Endothelial cell of umbilical vein (primary cell): ENCODE results near the gene MAP3K7CL. TPM values are rescaled to one million over a fixed set of nuclear protein-coding genes. Genes with fewer than 3 reads are reported as not detected.

Experiments
- BruUV-seq: library from RNA; stranded (reverse); fragments of 400-500 nt; replicated peaks from 2 replicates; lab custom pipeline; 2021; lab: Mats Ljungman, UMichigan
- CTCF ChIA-PET: fragments of 300-600, 350-600 bp; sonication (Branson Sonifier 250); formaldehyde crosslinking; loops from one replicate; lab custom pipeline; 2021; ENCODE audit warnings: antibody characterized with exemption, inconsistent platforms; lab: Charles Lee
- POLR2A ChIA-PET: fragments of 300-600, 350-600 bp; sonication (Branson Sonifier 250); formaldehyde crosslinking; loops from one replicate; lab custom pipeline; 2021; ENCODE audit warnings: antibody characterized with exemption, inconsistent platforms; lab: Charles Lee
- DNase-seq: peaks from one replicate; pipeline ENCODE4 v3.0.0-alpha.2; 2011; ENCODE audit warnings: low read depth, low spot score
- FAIRE-seq: peaks from 2 replicates; lab custom pipeline; 2011; peaks lifted over from hg19 to GRCh38; lab: Jason Lieb, UNC
- H2AFZ ChIP-seq: 2 replicates; pipeline ENCODE4 v1.6.0; 2012; ENCODE audit warnings: low read depth, low read length, control low read depth, inconsistent platforms
- H3K27ac ChIP-seq: 2 replicates; pipeline ENCODE4 v1.5.1; 2011; ENCODE audit warnings: low read depth, mild to moderate bottlenecking, control low read depth, low read length, moderate library complexity; ENCODE audit not compliant: insufficient read depth
- H3K27me3 ChIP-seq, 2 experiments: 2 replicates each; pipeline versions ENCODE4 v1.6.0 to v1.6.1; 2011; ENCODE audit warnings: low read length in 2 of 2, mixed read lengths in 1 of 2; ENCODE audit not compliant: control insufficient read depth in 2 of 2, insufficient read depth in 2 of 2
- H3K36me3 ChIP-seq, 2 experiments: 2 replicates in 1 of 2; 3 replicates in 1 of 2; pipeline ENCODE4 v1.5.1; 2011; ENCODE audit warnings: low read length in 2 of 2, mild to moderate bottlenecking in 1 of 2, moderate library complexity in 1 of 2; ENCODE audit not compliant: control insufficient read depth in 2 of 2, insufficient read depth in 2 of 2; ENCODE audit errors: extremely low read depth in 1 of 2
- H3K4me1 ChIP-seq: 3 replicates; pipeline ENCODE4 v1.5.1; 2011; ENCODE audit warnings: mild to moderate bottlenecking, low read length; ENCODE audit not compliant: control insufficient read depth, insufficient read depth; ENCODE audit errors: extremely low read depth
- H3K4me2 ChIP-seq: 2 replicates; pipeline ENCODE4 v1.6.1; 2011; ENCODE audit warnings: low read length, control low read depth, mixed read lengths; ENCODE audit not compliant: insufficient read depth
- H3K4me3 ChIP-seq, 3 experiments: fragments of 200-600 bp in 1 of 3; sonication (generic), shearing (Covaris generic) in 1 of 3; replicated peaks in 1 of 3; 2 replicates each; pipeline ENCODE4 v1.5.1; 2011 to 2016; ENCODE audit warnings: control low read depth in 3 of 3, low read length in 3 of 3, mild to moderate bottlenecking in 2 of 3, inconsistent platforms in 1 of 3, low read depth in 1 of 3, moderate library complexity in 1 of 3; ENCODE audit not compliant: insufficient read depth in 1 of 3
- H3K79me2 ChIP-seq: 2 replicates; pipeline ENCODE4 v1.6.0; 2012; ENCODE audit warnings: low read length, inconsistent platforms; ENCODE audit not compliant: control insufficient read depth, insufficient read depth
- H3K9ac ChIP-seq: replicated peaks from 2 replicates; pipeline ENCODE3; 2011; ENCODE audit warnings: low read length, control low read depth; ENCODE audit not compliant: insufficient read depth; ENCODE audit errors: extremely low read depth
- H3K9me1 ChIP-seq: replicated peaks from 3 replicates; pipeline ENCODE4 v1.6.0; 2011; ENCODE audit warnings: mild to moderate bottlenecking, low read length; ENCODE audit not compliant: control insufficient read depth, insufficient read depth; ENCODE audit errors: extremely low read depth
- H3K9me3 ChIP-seq: replicated peaks from 2 replicates; pipeline ENCODE4 v1.5.1; 2012; ENCODE audit warnings: low read length, inconsistent platforms; ENCODE audit not compliant: control insufficient read depth, insufficient read depth
- H4K20me1 ChIP-seq: replicated peaks from 2 replicates; pipeline ENCODE3; 2011; ENCODE audit warnings: mild to moderate bottlenecking, low read length; ENCODE audit not compliant: control insufficient read depth, insufficient read depth; ENCODE audit errors: extremely low read depth
- CTCF ChIP-seq, 2 donors: IDR thresholded peaks; 1 replicate in 1 of 2; 2 replicates in 1 of 2; pipeline ENCODE4 v1.5.1; 2011; ENCODE audit warnings: low read length in 2 of 2, mild to moderate bottlenecking in 2 of 2, moderate library complexity in 2 of 2, control low read depth in 1 of 2, inconsistent platforms in 1 of 2, low read depth in 1 of 2; ENCODE audit not compliant: insufficient read depth in 1 of 2; ENCODE audit errors: extremely low read depth in 1 of 2
- EZH2 ChIP-seq: IDR thresholded peaks from 2 replicates; pipeline ENCODE4 v1.6.1; 2012; ENCODE audit warnings: borderline replicate concordance, low read depth, mild to moderate bottlenecking, moderate library complexity, low read length, inconsistent platforms; ENCODE audit not compliant: severe bottlenecking
- FOS ChIP-seq: IDR thresholded peaks from 2 replicates; pipeline ENCODE4 v1.6.1; 2011; ENCODE audit warnings: mild to moderate bottlenecking, low read length, moderate library complexity, borderline replicate concordance; ENCODE audit not compliant: insufficient read depth
- GATA2 ChIP-seq: IDR thresholded peaks from 2 replicates; pipeline ENCODE4 v1.7.0; 2011; ENCODE audit warnings: low read depth, mild to moderate bottlenecking, moderate library complexity, mixed read lengths, low read length; ENCODE audit not compliant: insufficient read length, insufficient read depth
- JUN ChIP-seq: IDR thresholded peaks from 2 replicates; pipeline ENCODE4 v1.6.1; 2011; ENCODE audit warnings: borderline replicate concordance, low read depth; ENCODE audit not compliant: insufficient read length, insufficient read depth
- MYC ChIP-seq: IDR thresholded peaks from one replicate; pipeline ENCODE4 v1.6.1; 2011; ENCODE audit warnings: mild to moderate bottlenecking, low read depth, low read length
- POLR2A ChIP-seq: IDR thresholded peaks from 2 replicates; pipeline ENCODE4 v1.6.1; 2012; ENCODE audit warnings: low read depth, mild to moderate bottlenecking, control low read depth, low read length
- POLR2AphosphoS5 ChIP-seq: IDR thresholded peaks from 2 replicates; pipeline ENCODE4 v1.6.1; 2012; ENCODE audit warnings: low read depth, mild to moderate bottlenecking, control low read depth, low read length, moderate library complexity; ENCODE audit not compliant: insufficient read depth
- dilution Hi-C: fragments of 300-500 bp; cut with MboI; formaldehyde crosslinking; loops from one replicate; pipeline ENCODE4 v1.15.0; 2019; ENCODE audit warnings: low sequenced_read_pairs; ENCODE audit not compliant: extremely low pct_ligation_motif_present
- intact Hi-C: fragments of 100-400 bp; cut with micrococcal nuclease; formaldehyde crosslinking; loops from one replicate; pipeline ENCODE4 v1.10.0; 2022
- polyA plus RNA-seq, 4 experiments: library from polyadenylated mRNA; depleted of rRNA in 3 of 4; stranded (reverse) in 3 of 4; unstranded in 1 of 4; fragments of >200 nt; gene quantifications; 2 replicates each; pipeline versions ENCODE4 v1.2.1 to v1.2.3, GENCODE V29; 2011 to 2012; ENCODE audit warnings: missing spikeins in 1 of 4
- total RNA-seq: library from RNA; stranded (reverse); gene quantifications from 2 replicates; pipeline ENCODE4 v1.2.3, GENCODE V29; 2021
- TF ChIP-seq, protein P1 (sequence below): IDR thresholded peaks from 2 replicates; pipeline ENCODE4 v1.6.1; 2011; ENCODE audit not compliant: insufficient read depth, insufficient read length

The MAP3K7CL gene
- total and polyA plus RNA-seq, 2 donors (not counting 3 experiments of a cell fraction or from before 2014, with no cell fraction given), result 6.1 to 8.1 TPM

DNA sequence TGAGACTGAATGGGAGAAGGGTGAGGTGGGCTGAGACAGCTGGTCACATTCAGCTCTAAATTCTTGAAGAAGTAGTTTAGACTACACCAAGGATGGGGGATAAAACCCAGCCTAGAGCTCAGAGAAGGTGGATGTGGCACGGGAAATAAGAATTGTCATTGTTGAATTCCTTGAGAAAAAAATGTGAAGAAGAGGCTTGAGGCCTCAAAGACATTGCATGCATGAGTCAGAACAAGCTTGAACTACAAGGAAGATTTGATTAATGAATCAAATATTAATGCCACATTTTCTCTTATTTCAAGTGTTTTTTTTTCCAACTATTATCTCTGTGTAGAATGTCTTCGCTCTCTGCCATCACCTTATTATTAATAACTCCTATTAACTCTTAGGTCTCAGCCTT lies 58.9 kb downstream of the MAP3K7CL start:
- no peak overlapping the region for H3K27ac ChIP-seq
- no peak overlapping the region for H3K4me3 ChIP-seq
- no peak overlapping the region for H2AFZ ChIP-seq
- DNase-seq (no peak), FAIRE-seq (no peak)
- no TSS peak for BruUV-seq
- no peaks in the 10 kb centered on the region for H3K9me3 ChIP-seq
- dilution Hi-C loops, result no loop called here
- no peaks in the 10 kb centered on the region for H3K79me2 ChIP-seq
- intact Hi-C loops, result no loop called here
- H3K36me3 ChIP-seq, result no peaks in the 10 kb centered on the region
- no peak for TF ChIP-seq POLR2A
- H3K4me1 ChIP-seq, result peaks cover 27% of the 10 kb centered on the region
- no peak overlapping the region for H3K9ac ChIP-seq
- CTCF ChIA-PET, result interaction anchor here (1.0 to 3.0 kb wide), 7 partner anchors 19 to 184 kb away, joined by 3 to 10 read pairs (median 3); partner anchors contain the start of gene BACH1
- no peaks in the 10 kb centered on the region for H3K27me3 ChIP-seq
- H3K9me1 ChIP-seq, result no peaks in the 10 kb centered on the region
- H3K4me2 ChIP-seq, result no peak overlapping the region
- H4K20me1 ChIP-seq, result no peaks in the 10 kb centered on the region
- POLR2A ChIA-PET, result no interaction called here

DNA sequence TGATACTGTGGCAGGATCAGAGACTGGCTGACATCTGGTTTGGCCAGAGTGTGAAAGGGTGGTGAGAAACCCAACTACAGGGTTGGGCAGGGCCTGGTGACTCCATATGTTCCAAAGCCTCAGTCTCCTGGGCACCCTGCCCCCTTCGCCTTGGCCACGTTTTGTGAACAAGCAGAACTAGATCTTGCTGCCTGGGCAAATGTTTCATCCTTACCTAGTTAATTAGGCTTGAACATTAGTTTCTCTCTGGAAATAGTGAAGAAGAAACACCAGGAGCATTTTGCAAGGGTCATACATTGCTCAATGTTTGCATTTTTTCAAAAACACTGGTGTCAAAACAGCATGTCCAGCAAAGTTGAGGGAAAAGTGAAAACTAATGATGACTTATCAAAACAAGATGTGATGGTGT lies 60.5 kb downstream of the MAP3K7CL start:
- no peaks in the 10 kb centered on the region for H3K79me2 ChIP-seq
- H3K4me2 ChIP-seq, result no peak overlapping the region
- no TSS peak for BruUV-seq
- FAIRE-seq (no peak), DNase-seq (no peak)
- no peaks in the 10 kb centered on the region for H3K9me1 ChIP-seq
- dilution Hi-C loops, result no loop called here
- POLR2A ChIA-PET, result no interaction called here
- H3K4me1 ChIP-seq, result peaks cover 43% of the 10 kb centered on the region
- H3K4me3 ChIP-seq, result no peak overlapping the region
- no peaks in the 10 kb centered on the region for H4K20me1 ChIP-seq
- CTCF ChIA-PET, result no interaction called here
- no peaks in the 10 kb centered on the region for H3K36me3 ChIP-seq
- TF ChIP-seq MYC (no peak), FOS (no peak), POLR2A (no peak), JUN (no peak), EZH2 (no peak), GATA2 (no peak), POLR2AphosphoS5 (no peak), CTCF (IDR thresholded peaks at IDR 0.05; ENCODE audit: extremely low read depth in 1 of 2, insufficient read depth in 1 of 2, low read depth in 1 of 2, low read length in 2 of 2) (no peak)
- TF ChIP-seq, protein P1, sequence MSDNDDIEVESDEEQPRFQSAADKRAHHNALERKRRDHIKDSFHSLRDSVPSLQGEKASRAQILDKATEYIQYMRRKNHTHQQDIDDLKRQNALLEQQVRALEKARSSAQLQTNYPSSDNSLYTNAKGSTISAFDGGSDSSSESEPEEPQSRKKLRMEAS, result no peak
- no peak overlapping the region for H2AFZ ChIP-seq
- no peak overlapping the region for H3K9ac ChIP-seq
- intact Hi-C loops, result no loop called here
- no peaks in the 10 kb centered on the region for H3K9me3 ChIP-seq
- no peak overlapping the region for H3K27ac ChIP-seq
- H3K27me3 ChIP-seq, result no peaks in the 10 kb centered on the region
